ENCODE measurements around the gene OSBP2.

DNA sequence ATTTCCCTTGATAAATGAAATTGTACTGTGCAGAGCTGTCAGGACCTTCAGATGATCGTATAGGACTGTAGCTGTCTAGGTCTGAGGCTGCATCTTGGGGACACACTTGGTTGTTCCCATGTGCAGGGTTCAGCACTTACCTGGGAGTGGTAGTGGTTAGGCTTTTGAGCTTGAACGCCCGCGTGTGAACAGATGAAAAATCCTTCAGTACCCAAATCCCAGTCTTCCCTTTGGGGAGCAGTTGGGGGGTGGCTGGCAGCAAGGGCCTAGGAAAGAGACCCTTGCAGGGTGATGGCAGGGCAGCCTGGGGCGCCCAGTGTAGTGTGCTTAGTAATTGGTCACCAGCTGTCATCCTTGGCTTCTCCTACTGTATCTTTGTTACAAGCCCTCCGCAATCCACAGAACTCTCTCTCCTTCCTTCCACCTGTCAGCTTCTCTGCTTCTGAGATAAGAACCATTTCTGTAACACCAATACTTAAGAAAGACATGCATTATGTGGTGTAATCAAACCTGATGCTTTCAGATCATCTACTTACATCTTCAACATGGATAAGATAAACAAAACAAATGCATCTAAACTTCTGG, 209.3 kb downstream of the OSBP2 start:
- TF ChIP-seq FOXP2 (optimal IDR thresholded peaks at IDR 0.05; ENCODE audit: control extremely low read depth, extremely low read length, insufficient read depth) (no peak), POLR2AphosphoS5 (IDR thresholded peaks at IDR 0.05; ENCODE audit: borderline replicate concordance, low read depth, low read length) (no peak), EZH2 (IDR thresholded peaks at IDR 0.05) (no peak)
